ENCODE data around the gene MYOM1. TPM values are rescaled to one million over a fixed set of nuclear protein-coding genes. Genes with fewer than 3 reads are reported as not detected.
"Not testable (repeated sequence)": the region's sequence is repeated elsewhere in the genome, so short reads cannot be mapped to it uniquely, and the experiment has no call there.

MYOM1 gene
- total RNA-seq, 1 donor from 2014 or later, result 661 TPM

GRCh38 chr18:3084206-3084605 is 135.6 kb downstream of the MYOM1 start:
- no peak overlapping the region for H3K9ac ChIP-seq (ENCODE audit: low read depth in 1 of 3, low read length in 3 of 3)
- H3K9me3 ChIP-seq (ENCODE audit: control insufficient read depth in 3 of 3, low read length in 3 of 3), result no peaks in the 10 kb centered on the region
- H3K4me3 ChIP-seq (ENCODE audit: low read length in 3 of 3), result no peak overlapping the region
- H3K36me3 ChIP-seq (ENCODE audit: control insufficient read depth in 3 of 3, insufficient read depth in 3 of 3, low read length in 3 of 3), result peaks cover 55 to 83% (median 58%) of the 10 kb centered on the region in 3 donors
- H3K27ac ChIP-seq (ENCODE audit: low read depth, low read length), result no peak overlapping the region
- no peaks in the 10 kb centered on the region for H3K27me3 ChIP-seq (ENCODE audit: control insufficient read depth in 3 of 3, insufficient read depth in 3 of 3, low read length in 3 of 3)
- H3K4me1 ChIP-seq (ENCODE audit: control insufficient read depth in 3 of 3, insufficient read depth in 3 of 3, low read length in 3 of 3), result peaks cover 0 to 2% (median 0%) of the 10 kb centered on the region in 3 donors

GRCh38 chr18:3083766-3084165 is 136.0 kb downstream of the MYOM1 start:
- H3K36me3 ChIP-seq (ENCODE audit: control insufficient read depth in 3 of 3, insufficient read depth in 3 of 3, low read length in 3 of 3), result peaks cover 59 to 84% (median 62%) of the 10 kb centered on the region in 3 donors
- H3K27me3 ChIP-seq (ENCODE audit: control insufficient read depth in 3 of 3, insufficient read depth in 3 of 3, low read length in 3 of 3), result no peaks in the 10 kb centered on the region
- H3K4me3 ChIP-seq (ENCODE audit: low read length in 3 of 3), result no peak overlapping the region
- no peak overlapping the region for H3K9ac ChIP-seq (ENCODE audit: low read depth in 1 of 3, low read length in 3 of 3)
- no peak overlapping the region for H3K27ac ChIP-seq (ENCODE audit: low read depth, low read length)
- no peaks in the 10 kb centered on the region for H3K9me3 ChIP-seq (ENCODE audit: control insufficient read depth in 3 of 3, low read length in 3 of 3)
- H3K4me1 ChIP-seq (ENCODE audit: control insufficient read depth in 3 of 3, insufficient read depth in 3 of 3, low read length in 3 of 3), result peaks cover 0 to 2% (median 0%) of the 10 kb centered on the region in 3 donors

- Histone ChIP-seq H3K9me3 (ENCODE audit: control insufficient read depth in 3 of 3, low read length in 3 of 3) (no peaks in the 10 kb centered on the region), H3K27ac (ENCODE audit: low read depth, low read length) (no peak overlapping the region), H3K36me3 (ENCODE audit: control insufficient read depth in 3 of 3, insufficient read depth in 3 of 3, low read length in 3 of 3) (peaks cover 60 to 83% (median 61%) of the 10 kb centered on the region in 3 donors), H3K4me3 (ENCODE audit: low read length in 3 of 3) (no peak overlapping the region), H3K9ac (ENCODE audit: low read depth in 1 of 3, low read length in 3 of 3) (no peak overlapping the region), H3K27me3 (ENCODE audit: control insufficient read depth in 3 of 3, insufficient read depth in 3 of 3, low read length in 3 of 3) (no peaks in the 10 kb centered on the region), H3K4me1 (ENCODE audit: control insufficient read depth in 3 of 3, insufficient read depth in 3 of 3, low read length in 3 of 3) (no peaks in the 10 kb centered on the region)
Observed at GRCh38 chr18:3081584-3081991, 138.2 kb downstream of the MYOM1 start.

DNA sequence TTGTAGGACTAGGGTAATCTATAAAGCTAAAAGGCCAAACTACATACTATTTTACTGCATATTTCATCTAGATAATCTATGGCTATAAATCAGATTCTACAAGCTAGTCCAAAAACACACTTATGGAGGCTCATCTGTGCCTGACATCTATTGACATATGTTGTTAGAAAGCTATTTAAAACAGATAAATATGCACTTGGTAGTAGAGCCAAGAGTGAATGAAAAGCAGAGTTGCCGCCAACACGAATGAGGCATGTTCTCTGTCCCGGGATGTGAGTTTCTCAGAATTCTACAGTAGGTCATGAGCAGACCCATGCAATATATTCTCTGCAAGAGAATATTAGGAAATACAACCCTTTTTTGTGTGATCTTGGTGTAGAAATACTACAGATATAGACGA is 140.1 kb downstream of the MYOM1 start:
- Histone ChIP-seq H3K9ac (ENCODE audit: low read depth in 1 of 3, low read length in 3 of 3) (no peak overlapping the region), H3K4me1 (ENCODE audit: control insufficient read depth in 3 of 3, insufficient read depth in 3 of 3, low read length in 3 of 3) (no peaks in the 10 kb centered on the region), H3K27ac (ENCODE audit: low read depth, low read length) (no peak overlapping the region), H3K36me3 (ENCODE audit: control insufficient read depth in 3 of 3, insufficient read depth in 3 of 3, low read length in 3 of 3) (peaks cover 57 to 82% (median 60%) of the 10 kb centered on the region in 3 donors), H3K4me3 (ENCODE audit: low read length in 3 of 3) (no peak overlapping the region), H3K9me3 (ENCODE audit: control insufficient read depth in 3 of 3, low read length in 3 of 3) (no peaks in the 10 kb centered on the region), H3K27me3 (ENCODE audit: control insufficient read depth in 3 of 3, insufficient read depth in 3 of 3, low read length in 3 of 3) (no peaks in the 10 kb centered on the region)

DNA sequence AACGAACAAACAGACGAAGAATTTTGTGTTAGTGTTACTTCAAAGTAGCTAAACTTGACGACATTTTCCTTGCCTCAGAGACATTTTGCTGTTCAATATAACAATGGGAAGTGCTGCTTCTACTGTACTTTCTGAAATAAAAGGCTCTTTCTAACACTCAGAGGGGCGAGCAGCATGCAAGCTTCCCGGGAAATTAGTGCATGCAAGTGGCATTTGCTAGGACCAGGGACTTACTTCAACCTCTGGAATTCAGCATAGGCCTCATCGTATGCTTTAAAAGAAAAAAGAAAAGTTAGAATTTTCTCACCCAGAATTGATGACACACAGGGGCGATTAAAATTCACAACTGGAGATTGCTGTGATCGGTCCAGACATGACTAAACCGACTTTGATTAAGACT is 144.3 kb downstream of the MYOM1 start:
- H3K4me3 ChIP-seq (ENCODE audit: low read length in 3 of 3), result no peak overlapping the region

GRCh38 chr18:3074087-3074486 is 145.7 kb downstream of the MYOM1 start:
- Histone ChIP-seq H3K9ac (ENCODE audit: low read depth in 1 of 3, low read length in 3 of 3) (no peak overlapping the region), H3K27ac (ENCODE audit: low read depth, low read length) (no peak overlapping the region), H3K4me1 (ENCODE audit: control insufficient read depth in 3 of 3, insufficient read depth in 3 of 3, low read length in 3 of 3) (no peaks in the 10 kb centered on the region), H3K9me3 (ENCODE audit: control insufficient read depth in 3 of 3, low read length in 3 of 3) (no peaks in the 10 kb centered on the region), H3K4me3 (ENCODE audit: low read length in 3 of 3) (no peak overlapping the region), H3K27me3 (ENCODE audit: control insufficient read depth in 3 of 3, insufficient read depth in 3 of 3, low read length in 3 of 3) (no peaks in the 10 kb centered on the region), H3K36me3 (ENCODE audit: control insufficient read depth in 3 of 3, insufficient read depth in 3 of 3, low read length in 3 of 3) (peaks cover 49 to 75% (median 64%) of the 10 kb centered on the region in 3 donors)

More for the DNA sequence above, 144.3 kb downstream of the MYOM1 start:
- H3K9ac ChIP-seq (ENCODE audit: low read depth in 1 of 3, low read length in 3 of 3), result no peak overlapping the region
- no peaks in the 10 kb centered on the region for H3K27me3 ChIP-seq (ENCODE audit: control insufficient read depth in 3 of 3, insufficient read depth in 3 of 3, low read length in 3 of 3)
- H3K27ac ChIP-seq (ENCODE audit: low read depth, low read length), result no peak overlapping the region
- peaks cover 55 to 76% (median 60%) of the 10 kb centered on the region in 3 donors for H3K36me3 ChIP-seq (ENCODE audit: control insufficient read depth in 3 of 3, insufficient read depth in 3 of 3, low read length in 3 of 3)
- H3K9me3 ChIP-seq (ENCODE audit: control insufficient read depth in 3 of 3, low read length in 3 of 3), result no peaks in the 10 kb centered on the region
- no peaks in the 10 kb centered on the region for H3K4me1 ChIP-seq (ENCODE audit: control insufficient read depth in 3 of 3, insufficient read depth in 3 of 3, low read length in 3 of 3)

- peaks cover 43 to 69% (median 59%) of the 10 kb centered on the region in 3 donors for H3K36me3 ChIP-seq (ENCODE audit: control insufficient read depth in 3 of 3, insufficient read depth in 3 of 3, low read length in 3 of 3)
- H3K27me3 ChIP-seq (ENCODE audit: control insufficient read depth in 3 of 3, insufficient read depth in 3 of 3, low read length in 3 of 3); H3K9ac ChIP-seq (ENCODE audit: low read depth in 1 of 3, low read length in 3 of 3); H3K27ac ChIP-seq (ENCODE audit: low read depth, low read length); H3K9me3 ChIP-seq (ENCODE audit: control insufficient read depth in 3 of 3, low read length in 3 of 3); H3K4me3 ChIP-seq (ENCODE audit: low read length in 3 of 3); H3K4me1 ChIP-seq (ENCODE audit: control insufficient read depth in 3 of 3, insufficient read depth in 3 of 3, low read length in 3 of 3): not testable (repeated sequence)
Observed at GRCh38 chr18:3073353-3073752, 146.4 kb downstream of the MYOM1 start.

GRCh38 chr18:3071676-3072075 is 148.1 kb downstream of the MYOM1 start:
- Histone ChIP-seq H3K9me3 (ENCODE audit: control insufficient read depth in 3 of 3, low read length in 3 of 3) (no peaks in the 10 kb centered on the region), H3K4me1 (ENCODE audit: control insufficient read depth in 3 of 3, insufficient read depth in 3 of 3, low read length in 3 of 3) (no peaks in the 10 kb centered on the region), H3K36me3 (ENCODE audit: control insufficient read depth in 3 of 3, insufficient read depth in 3 of 3, low read length in 3 of 3) (peaks cover 38 to 67% (median 60%) of the 10 kb centered on the region in 3 donors), H3K9ac (ENCODE audit: low read depth in 1 of 3, low read length in 3 of 3) (no peak overlapping the region), H3K4me3 (ENCODE audit: low read length in 3 of 3) (no peak overlapping the region), H3K27ac (ENCODE audit: low read depth, low read length) (no peak overlapping the region), H3K27me3 (ENCODE audit: control insufficient read depth in 3 of 3, insufficient read depth in 3 of 3, low read length in 3 of 3) (no peaks in the 10 kb centered on the region)

GRCh38 chr18:3069671-3070433 is 149.9 kb downstream of the MYOM1 start:
- Histone ChIP-seq H3K9ac (ENCODE audit: low read depth in 1 of 3, low read length in 3 of 3) (no peak overlapping the region), H3K9me3 (ENCODE audit: control insufficient read depth in 3 of 3, low read length in 3 of 3) (no peaks in the 10 kb centered on the region), H3K4me3 (ENCODE audit: low read length in 3 of 3) (no peak overlapping the region), H3K36me3 (ENCODE audit: control insufficient read depth in 3 of 3, insufficient read depth in 3 of 3, low read length in 3 of 3) (peaks cover 36 to 58% (median 56%) of the 10 kb centered on the region in 3 donors), H3K27me3 (ENCODE audit: control insufficient read depth in 3 of 3, insufficient read depth in 3 of 3, low read length in 3 of 3) (no peaks in the 10 kb centered on the region), H3K27ac (ENCODE audit: low read depth, low read length) (no peak overlapping the region), H3K4me1 (ENCODE audit: control insufficient read depth in 3 of 3, insufficient read depth in 3 of 3, low read length in 3 of 3) (no peaks in the 10 kb centered on the region)

GRCh38 chr18:3067722-3068121 is 152.0 kb downstream of the MYOM1 start:
- Histone ChIP-seq H3K9me3 (ENCODE audit: control insufficient read depth in 3 of 3, low read length in 3 of 3) (no peaks in the 10 kb centered on the region), H3K9ac (ENCODE audit: low read depth in 1 of 3, low read length in 3 of 3) (no peak overlapping the region), H3K36me3 (ENCODE audit: control insufficient read depth in 3 of 3, insufficient read depth in 3 of 3, low read length in 3 of 3) (peaks cover 22 to 38% (median 37%) of the 10 kb centered on the region in 3 donors), H3K27me3 (ENCODE audit: control insufficient read depth in 3 of 3, insufficient read depth in 3 of 3, low read length in 3 of 3) (no peaks in the 10 kb centered on the region), H3K27ac (ENCODE audit: low read depth, low read length) (no peak overlapping the region), H3K4me3 (ENCODE audit: low read length in 3 of 3) (no peak overlapping the region), H3K4me1 (ENCODE audit: control insufficient read depth in 3 of 3, insufficient read depth in 3 of 3, low read length in 3 of 3) (peaks cover 0 to 5% (median 3%) of the 10 kb centered on the region in 3 donors)
